NCI-H1092 treated with DMSO at 0.1 percent for 48 hours (cell line): Measurements from ENCODE around the gene CRY2.
"Not testable (repeated sequence)": the region's sequence is repeated elsewhere in the genome, so short reads cannot be mapped to it uniquely, and the experiment has no call there.

Source experiments
- DNase-seq: peaks from one replicate; lab custom pipeline; 2025; lab: John Stamatoyannopoulos, UW

Gene CRY2

DNA sequence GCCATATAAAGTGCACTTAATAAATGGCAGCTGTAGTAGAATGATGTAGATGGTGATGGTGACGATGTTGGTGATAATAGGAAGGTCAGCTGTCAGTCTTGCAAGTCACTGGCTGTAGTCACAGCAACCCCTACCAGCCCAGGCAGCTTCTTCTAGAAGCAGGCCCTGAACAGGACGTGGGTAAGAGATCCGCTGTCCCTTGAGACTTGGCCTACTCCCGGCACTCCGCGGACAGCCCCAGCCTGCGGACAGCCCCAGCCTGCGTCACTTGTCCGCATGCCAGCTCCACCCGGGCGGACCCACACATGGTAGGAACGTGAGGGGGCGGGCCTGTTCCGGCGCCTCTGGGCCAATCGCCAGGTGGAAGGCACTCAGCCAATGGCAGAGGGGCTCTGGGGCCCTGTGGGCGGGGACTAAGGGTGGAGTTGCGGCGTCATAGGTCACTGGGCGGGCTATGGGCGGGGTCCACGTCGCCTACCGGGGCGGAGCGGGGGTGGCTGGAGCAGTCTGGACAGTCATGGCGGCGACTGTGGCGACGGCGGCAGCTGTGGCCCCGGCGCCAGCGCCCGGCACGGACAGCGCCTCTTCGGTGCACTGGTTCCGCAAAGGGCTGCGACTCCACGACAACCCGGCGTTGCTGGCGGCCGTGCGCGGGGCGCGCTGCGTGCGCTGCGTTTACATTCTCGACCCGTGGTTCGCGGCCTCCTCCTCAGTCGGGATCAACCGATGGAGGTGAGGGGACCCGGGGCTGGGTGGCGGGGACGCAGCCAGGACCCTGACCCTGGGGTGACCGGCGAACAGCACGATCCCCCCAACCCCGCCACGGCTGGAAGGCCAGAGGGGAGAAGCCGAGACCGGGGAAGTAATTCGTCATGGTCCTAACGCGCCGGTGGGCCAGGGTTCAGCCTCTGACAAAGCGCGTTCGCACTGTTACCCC is at the start of gene CRY2:
CRY2 (plus strand) TSS at position 502 of the 937 bp plus-strand sequence; CDS start at position 518, 16 bp downstream.
- peak; percentile 94 for DNase-seq

DNA sequence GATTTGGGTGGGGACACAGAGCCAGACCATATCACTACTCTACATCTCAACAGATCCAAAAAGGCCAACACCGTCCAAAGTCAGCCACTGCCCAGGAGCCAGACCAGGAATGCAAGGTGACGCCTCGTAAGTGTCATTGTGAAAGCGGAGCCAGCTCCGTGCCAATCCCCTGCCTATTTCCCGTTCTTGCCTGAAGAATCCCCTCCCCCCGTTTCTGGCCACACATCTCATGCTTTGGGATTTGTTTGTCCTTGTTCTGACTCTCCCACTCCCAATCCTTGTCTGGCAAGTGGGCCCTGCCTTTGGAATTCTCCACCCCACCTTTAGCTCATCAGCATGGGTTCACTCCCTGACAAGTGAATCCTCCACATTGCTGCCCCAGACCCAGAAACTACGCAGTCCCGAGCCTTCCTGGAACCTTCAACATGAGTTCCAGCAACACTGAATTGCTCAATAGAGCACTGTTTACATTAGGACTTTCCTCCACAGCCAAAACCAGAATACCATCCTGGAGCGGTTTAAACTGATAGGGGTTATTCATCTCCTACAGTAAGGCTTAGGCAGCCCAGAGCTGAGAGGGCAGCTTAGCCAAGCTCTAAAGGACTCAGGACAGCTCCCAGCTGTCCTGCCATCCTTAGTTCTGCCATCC is 48.4 kb upstream of the CRY2 start:
- DNase-seq = no peak

DNA sequence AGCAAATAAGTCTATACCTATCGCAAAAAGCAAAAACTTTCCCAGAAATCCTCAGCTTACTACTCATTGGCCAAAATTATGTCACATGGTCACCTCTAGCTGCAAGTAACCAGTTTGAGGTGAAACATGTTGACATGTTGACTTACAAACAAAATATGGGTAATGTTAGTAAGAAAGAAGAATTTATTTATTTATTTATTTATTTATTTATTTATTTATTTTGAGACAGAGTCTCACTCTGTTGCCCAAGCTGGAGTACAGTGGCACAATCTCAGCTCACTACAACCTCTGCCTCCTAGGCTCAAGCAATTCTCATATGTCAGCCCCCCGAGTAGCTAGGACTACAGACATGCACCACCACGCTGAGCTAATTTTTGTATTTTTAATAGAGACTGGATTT is 47.7 kb upstream of the CRY2 start:
- no peak for DNase-seq

DNA sequence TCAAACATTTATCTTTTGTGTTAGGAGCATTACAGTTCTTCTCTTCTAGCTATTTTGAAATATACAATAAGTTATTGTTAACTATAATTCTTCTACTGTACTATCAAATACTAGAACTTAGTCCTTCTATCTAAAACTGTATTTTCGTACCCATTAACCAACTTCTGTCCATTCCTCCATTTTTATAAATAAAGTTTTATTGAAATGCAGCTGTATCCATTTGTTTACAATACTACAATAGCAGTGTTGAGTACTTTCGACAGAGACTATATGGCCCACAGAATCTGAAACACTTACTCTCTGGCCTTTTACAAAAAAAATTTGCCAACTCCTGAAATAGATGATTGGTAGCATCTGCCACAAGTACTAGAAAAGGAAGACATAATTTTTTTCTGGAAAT is 47.0 kb upstream of the CRY2 start:
- DNase-seq = no peak

DNA sequence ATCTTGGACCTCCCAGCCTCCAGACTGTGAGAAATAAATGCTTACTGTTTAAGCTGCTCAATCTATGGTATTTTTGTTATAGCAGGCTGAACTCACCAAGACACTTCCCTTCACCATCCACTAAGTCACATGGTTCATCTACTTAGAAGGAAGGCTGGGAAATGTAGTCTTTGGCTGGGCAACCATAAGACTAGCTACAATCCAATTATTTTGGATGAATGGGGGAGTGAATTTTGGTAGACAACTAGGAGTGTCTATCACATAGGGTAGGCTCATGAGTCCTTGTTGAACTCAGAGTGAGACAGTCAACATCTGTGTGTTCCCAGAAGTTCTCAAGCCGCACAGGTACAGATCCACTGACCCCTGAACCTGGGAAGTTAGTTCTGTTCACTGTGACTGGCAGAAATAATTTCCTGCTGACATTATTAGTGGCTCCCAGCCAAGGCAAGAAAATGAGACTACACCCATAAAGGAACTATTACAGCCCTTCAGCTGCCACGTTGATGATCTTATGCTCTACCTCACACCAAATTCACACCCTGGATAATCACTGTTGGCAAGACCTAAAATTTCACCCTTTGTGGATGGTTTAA is 45.5 kb upstream of the CRY2 start:
- no peak for DNase-seq

DNA sequence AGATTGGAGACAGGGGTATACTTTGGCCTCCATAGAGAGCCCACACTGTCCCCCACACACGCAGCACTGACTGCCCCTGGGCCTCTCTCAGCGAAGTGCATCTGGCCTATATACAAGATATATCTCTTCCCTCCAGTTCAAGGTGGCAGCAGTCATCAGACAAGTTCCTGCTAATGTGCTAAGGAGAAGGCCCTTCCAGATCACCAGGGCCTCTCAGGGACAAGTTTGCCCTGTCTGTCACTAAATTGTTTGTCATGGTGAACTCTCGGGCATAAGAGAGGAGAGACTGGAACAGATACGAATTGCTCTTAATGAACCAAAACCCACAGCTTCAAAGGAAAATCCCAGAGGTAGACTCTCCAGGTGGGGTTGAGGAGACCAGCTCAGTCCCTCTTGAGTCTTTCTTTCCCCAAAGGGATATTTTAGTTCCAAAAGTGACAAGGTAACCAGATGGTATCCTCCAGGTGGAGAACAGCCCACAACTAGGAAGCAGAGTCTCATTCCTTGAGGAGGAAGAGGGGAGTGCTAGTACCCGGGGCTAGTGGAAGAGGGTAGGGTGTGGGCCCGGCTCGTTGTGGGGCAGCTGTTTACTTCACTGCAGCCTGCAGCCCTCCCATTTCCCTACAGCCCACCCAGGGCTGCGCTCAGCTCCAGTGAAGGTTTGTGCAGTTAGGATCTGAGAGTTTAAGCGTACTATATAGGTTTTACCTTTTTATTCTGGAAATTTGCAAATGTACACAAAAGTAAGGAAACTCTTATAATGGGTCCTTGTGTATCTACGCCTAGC is 44.6 kb upstream of the CRY2 start:
- DNase-seq = no peak

DNA sequence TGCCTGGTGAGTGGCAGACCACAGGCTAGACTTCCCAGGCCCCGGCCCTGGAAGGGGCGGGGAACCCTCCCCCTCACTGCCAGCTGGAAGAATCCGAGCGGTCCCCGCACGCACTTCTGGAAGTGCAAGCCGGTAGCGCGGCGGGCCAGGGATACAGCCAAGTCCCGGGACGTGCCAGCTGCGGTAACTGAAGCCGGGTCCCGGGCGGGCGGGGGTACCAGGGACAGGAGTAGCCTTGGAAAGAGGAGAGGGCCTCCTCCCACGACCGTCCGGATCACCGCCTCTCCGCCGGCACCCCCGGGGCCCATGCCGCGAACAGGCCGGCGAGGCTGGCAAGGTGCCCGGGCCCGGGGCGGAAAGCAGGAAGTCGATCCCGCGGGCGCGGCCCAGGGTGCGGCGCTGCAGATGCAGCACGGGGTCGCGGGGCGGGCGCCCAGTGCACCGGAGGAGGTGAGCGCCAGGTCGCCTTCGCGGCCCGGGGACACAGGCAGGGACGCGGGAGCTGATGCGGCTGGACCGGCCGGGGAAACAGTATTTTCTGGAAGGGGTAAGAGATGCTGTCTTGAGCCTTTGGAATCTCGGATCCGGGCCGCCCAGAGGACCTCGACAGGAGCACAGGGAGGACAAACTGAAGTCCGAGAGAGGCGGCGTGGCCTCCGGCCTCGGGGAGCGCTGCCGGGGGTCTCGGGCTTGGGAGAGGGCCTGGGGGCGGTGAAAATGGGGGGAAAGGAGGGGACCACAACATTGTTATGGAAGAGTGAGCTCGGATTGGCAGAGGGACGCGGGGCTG is 43.1 kb upstream of the CRY2 start:
- peak; percentile 47 for DNase-seq

DNA sequence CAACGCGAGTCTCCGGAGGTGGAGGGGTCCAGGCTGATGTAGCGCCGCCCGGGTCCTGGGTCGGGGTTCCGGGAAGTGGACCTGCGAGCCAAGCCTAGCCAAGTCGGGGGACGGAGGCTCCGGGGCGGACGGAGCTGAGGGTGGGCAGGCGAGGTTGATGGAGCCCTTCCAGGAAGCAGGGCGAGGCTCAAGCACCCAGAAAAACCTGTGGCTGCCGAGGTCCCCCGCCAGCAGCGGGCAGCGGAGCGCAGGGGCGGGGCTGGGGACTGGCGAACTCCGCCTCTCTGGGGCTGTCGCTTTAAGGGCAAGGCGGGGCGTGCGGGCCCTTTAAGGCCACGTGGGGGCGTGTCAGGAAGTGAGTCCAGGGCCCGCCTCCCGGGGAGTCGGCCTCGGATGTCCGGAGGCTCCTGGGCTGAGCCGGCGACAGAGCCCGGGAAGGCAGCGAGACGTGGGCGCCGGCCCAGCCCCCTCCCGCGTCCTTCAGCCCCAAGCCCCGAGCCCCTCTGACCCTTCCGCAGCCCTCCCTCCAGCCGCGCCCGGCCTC is 42.4 kb upstream of the CRY2 start, which contains the start of gene SLC35C1:
SLC35C1 (plus strand) TSS at position 389 of the 544 bp plus-strand sequence. CDS start 653 bp downstream, outside the sequence.
- peak; percentile 82 for DNase-seq

DNA sequence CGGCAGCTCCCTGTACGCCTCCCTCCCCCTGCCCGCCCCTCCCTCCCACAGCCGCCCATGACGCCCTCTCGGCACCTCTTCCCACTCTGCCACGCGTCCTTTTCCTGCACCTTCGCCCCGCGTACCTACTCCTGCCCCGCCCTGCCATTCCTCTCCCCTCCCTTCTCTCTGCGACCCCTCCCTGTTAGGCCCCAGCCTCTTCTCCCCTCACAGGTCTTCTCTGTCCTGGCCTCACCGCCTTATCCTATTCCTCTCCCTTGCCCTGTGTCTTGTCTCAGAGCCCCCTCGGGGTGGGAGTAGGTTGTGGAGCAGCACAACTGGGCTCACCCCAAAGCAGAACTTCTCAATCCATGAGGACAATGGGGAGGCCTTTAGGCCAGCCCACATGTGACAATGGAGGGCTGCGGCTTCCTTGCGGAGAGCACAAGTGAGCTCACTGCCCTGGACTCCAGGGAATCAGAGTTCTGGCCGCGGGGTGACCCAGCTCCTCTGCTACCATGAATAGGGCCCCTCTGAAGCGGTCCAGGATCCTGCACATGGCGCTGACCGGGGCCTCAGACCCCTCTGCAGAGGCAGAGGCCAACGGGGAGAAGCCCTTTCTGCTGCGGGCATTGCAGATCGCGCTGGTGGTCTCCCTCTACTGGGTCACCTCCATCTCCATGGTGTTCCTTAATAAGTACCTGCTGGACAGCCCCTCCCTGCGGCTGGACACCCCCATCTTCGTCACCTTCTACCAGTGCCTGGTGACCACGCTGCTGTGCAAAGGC is 41.8 kb upstream of the CRY2 start:
- DNase-seq = no peak

DNA sequence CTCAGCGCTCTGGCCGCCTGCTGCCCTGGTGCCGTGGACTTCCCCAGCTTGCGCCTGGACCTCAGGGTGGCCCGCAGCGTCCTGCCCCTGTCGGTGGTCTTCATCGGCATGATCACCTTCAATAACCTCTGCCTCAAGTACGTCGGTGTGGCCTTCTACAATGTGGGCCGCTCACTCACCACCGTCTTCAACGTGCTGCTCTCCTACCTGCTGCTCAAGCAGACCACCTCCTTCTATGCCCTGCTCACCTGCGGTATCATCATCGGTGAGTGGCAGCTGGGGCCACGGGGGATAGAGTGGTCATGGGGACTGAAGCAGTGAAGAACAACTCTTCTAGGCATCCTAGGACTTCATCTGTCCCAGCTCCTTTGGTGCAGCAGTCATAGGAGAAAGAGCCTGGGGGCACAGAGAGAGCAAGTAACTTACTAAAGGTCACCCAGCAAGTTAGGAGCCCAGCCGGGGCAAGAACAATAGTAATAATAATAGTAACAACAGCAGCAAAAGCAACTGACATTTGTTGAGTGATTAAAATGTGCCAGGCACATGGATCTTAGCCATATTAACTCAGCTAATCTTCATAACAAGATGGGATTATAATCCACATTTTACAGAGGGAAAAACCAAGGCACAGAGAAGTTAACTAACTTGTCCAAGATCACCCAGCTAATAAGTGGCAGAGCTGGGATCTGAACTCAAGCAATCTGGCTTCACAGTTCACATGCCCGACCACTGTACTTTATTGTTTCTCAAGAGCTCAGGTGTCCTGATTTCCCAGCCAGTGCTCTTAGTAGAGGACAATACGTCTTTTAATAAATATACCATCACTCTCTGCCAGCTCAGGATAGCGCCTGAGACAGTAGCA is 41.0 kb upstream of the CRY2 start:
- DNase-seq = no peak

DNA sequence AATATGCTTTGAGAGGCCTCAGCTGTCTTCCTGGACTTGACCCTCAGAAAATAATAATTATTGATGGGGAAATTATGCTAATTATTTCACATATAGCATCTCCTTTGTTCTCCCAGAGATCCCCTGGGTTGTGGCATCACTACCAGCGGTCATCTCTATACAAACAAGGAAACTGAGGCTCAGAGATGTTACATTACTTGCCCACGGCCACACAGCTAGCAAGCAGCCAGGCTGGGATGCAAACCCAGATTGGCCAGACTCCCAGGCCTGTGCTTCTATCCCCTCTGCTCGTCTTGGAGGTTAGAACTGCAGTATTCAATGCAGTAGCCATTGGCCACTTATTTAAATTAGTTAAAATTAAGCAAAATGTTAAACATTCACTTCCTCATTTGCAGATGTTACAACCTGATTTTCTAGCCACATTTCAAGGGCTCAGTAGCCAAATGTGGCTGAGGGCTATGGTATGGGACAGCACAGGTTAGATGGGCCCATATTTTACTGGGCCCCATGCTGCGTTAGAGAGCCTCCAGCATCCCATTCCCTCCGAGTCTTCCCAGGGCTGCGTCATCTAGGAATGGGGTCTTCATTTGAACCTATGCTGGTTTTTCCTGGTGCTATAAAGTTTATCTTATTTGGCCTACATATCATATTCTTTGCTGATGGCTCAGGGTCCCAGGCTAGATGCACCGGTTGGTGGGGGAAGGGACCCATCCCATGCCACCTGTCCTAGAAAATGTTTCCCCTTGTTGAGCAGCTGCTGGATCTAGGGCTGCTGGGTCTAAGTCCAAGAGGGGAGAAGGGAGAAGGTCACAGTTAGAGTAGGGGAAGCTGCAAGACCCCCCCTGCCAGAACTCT is 40.1 kb upstream of the CRY2 start:
- no peak for DNase-seq

DNA sequence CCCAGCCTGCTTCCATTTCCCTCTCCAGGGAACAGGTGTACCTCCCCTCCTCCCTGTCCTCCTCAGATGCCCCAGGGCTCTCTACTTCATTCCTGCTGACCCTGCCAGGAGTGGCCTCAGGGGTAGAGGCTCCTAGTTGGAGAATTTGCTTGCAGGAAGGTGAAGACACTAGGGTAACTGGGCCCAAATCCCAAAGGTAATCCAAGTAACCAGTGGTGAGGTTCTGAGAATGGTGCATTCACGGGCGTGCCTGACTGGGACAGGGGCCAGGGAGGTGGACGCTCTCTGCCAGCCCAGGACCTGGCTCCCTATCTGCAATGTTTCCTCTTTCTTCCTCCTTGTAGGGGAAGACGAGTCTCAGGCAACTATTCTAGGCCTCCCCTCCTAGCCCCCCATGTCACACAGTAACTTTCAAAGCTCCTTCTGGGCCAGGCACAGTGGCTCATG is 39.5 kb upstream of the CRY2 start:
- DNase-seq = no peak

DNA sequence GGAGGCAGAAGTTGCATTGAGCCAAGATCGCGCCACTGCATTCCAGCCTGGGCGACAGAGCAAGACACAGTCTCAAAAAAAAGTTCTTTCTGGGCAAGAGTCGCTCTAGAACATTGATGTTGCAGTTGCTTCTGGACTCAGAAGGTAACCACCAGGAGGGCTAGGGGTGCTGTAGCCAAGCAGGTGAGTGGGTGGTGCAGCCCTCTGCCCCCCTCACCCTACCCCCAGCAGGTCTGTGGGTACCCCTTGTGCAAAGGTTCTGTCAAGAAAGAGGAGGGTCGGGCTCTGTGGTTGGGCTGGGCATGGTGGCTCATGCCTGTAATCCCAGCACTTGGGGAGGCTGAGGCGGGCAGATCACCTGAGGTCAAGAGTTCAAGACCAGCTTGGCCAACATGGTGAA is 38.8 kb upstream of the CRY2 start:
- not testable (repeated sequence) for DNase-seq

DNA sequence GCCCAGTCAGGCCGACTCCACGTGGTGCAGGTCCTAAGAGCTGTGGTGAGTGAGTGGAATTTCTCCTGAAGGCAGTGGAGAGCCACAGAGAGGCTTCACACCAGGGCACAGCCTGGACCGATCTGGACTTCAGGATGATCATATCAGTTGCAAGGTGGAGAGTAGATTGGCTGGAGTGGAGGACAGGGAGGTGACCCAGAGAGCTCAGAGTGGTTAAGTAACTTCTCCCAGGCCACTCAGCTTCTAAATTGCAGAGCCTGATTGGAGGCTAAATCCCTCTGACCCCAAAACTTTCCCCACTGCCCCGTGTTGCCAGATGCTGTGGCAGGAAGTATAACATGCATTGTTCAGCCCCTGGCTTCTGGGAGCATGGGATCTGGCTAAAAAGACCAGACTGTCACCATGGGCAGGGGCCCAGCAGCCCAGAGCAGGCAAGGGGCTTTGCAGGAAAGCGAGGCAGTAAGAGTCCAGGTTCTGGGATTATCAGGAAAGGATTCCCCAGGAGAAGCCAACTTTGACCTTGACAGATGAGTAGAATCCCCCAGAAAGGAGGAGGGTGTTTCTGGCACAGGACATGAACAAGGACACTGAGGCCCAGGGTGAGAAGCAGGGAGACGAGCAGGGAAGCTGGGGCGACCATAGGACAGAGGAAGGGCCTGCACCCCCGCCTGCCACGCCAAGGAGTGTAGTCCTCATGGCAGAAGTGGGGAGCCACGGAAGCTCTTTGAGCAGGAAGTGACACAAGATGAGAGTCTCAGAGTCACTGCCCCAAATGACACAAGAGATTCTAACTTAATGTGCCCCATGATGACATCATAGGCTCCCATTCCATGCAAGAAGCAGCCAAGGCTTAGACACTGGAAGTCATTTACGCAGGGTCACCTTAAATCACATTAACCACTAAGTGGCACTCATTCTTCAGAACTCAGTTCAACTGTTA is 37.5 kb upstream of the CRY2 start:
- DNase-seq = no peak

DNA sequence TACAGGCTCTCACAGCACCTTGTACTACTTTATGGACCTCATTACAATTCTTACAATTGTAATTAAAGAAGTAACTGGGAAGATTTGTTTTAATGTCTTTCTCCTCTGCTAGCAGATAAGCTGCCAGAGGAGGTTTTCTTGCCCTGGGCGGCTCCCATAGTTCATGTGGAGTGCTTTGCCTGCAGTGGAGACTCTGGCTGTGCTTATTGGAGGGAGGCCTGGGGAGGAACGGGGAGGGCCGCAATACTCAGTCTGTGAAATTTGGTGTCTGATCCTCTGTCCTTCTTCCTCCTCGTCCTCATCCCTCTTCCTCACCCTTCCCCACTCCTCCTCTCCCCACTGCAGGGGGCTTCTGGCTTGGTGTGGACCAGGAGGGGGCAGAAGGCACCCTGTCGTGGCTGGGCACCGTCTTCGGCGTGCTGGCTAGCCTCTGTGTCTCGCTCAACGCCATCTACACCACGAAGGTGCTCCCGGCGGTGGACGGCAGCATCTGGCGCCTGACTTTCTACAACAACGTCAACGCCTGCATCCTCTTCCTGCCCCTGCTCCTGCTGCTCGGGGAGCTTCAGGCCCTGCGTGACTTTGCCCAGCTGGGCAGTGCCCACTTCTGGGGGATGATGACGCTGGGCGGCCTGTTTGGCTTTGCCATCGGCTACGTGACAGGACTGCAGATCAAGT is 36.7 kb upstream of the CRY2 start:
- DNase-seq = no peak

DNA sequence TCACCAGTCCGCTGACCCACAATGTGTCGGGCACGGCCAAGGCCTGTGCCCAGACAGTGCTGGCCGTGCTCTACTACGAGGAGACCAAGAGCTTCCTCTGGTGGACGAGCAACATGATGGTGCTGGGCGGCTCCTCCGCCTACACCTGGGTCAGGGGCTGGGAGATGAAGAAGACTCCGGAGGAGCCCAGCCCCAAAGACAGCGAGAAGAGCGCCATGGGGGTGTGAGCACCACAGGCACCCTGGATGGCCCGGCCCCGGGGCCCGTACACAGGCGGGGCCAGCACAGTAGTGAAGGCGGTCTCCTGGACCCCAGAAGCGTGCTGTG is 36.2 kb upstream of the CRY2 start:
- no peak for DNase-seq
